Measurements from ENCODE around the gene SNX7. TPM values are rescaled to one million over a fixed set of nuclear protein-coding genes. Genes with fewer than 3 reads are reported as not detected.

The SNX7 gene
- total RNA-seq, 4 donors from 2014 or later = 4.1 to 37.3 (median 23.4) TPM

- Histone ChIP-seq H3K9me3 (no peaks in the 10 kb centered on the region), H3K27me3 (no peaks in the 10 kb centered on the region), H3K36me3 (no peaks in the 10 kb centered on the region), H3K27ac (no peak overlapping the region), H3K4me1 (peaks cover 0 to 3% (median 0%) of the 10 kb centered on the region in 4 donors), H3K4me3 (no peak overlapping the region)
- in situ Hi-C loops (cut with MboI; ENCODE audit: low pct_ligation_motif_present in 1 of 4, low pct_unique_long_range_greater_than_20kb in 1 of 4, low sequenced_read_pairs in 3 of 4) = no loop called here
- intact Hi-C loops (cut with DNase I; ENCODE audit: low total_unique reads) = no loop called here
- no peak for DNase-seq
- WGBS, 2 donors (ENCODE audit: low coverage in 1 of 2) = 78 to 86% methylated on average over 5 of the region's 5 CpGs
- no peak for TF ChIP-seq POLR2A (IDR thresholded peaks at IDR 0.05)
- no peak for TF ChIP-seq EP300 (IDR thresholded peaks at IDR 0.05; ENCODE audit: low read depth)
- TF ChIP-seq, protein P1, sequence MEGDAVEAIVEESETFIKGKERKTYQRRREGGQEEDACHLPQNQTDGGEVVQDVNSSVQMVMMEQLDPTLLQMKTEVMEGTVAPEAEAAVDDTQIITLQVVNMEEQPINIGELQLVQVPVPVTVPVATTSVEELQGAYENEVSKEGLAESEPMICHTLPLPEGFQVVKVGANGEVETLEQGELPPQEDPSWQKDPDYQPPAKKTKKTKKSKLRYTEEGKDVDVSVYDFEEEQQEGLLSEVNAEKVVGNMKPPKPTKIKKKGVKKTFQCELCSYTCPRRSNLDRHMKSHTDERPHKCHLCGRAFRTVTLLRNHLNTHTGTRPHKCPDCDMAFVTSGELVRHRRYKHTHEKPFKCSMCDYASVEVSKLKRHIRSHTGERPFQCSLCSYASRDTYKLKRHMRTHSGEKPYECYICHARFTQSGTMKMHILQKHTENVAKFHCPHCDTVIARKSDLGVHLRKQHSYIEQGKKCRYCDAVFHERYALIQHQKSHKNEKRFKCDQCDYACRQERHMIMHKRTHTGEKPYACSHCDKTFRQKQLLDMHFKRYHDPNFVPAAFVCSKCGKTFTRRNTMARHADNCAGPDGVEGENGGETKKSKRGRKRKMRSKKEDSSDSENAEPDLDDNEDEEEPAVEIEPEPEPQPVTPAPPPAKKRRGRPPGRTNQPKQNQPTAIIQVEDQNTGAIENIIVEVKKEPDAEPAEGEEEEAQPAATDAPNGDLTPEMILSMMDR (IDR thresholded peaks at IDR 0.05) = no peak
- TF ChIP-seq POLR2AphosphoS5 (IDR thresholded peaks at IDR 0.05) = no peak
Observed at GRCh38 chr1:98675282-98675681, 13.8 kb downstream of the SNX7 start.

GRCh38 chr1:98677288-98677687, 15.8 kb downstream of the SNX7 start:
- intact Hi-C loops (cut with DNase I; ENCODE audit: low total_unique reads) = no loop called here
- DNase-seq = no peak
- no peaks in the 10 kb centered on the region for H3K9me3 ChIP-seq
- no peaks in the 10 kb centered on the region for H3K36me3 ChIP-seq
- H3K27ac ChIP-seq = no peak overlapping the region
- in situ Hi-C loops (cut with MboI; ENCODE audit: low pct_ligation_motif_present in 1 of 4, low pct_unique_long_range_greater_than_20kb in 1 of 4, low sequenced_read_pairs in 3 of 4) = no loop called here
- 64 to 70% methylated on average over 4 of the region's 4 CpGs for WGBS, 2 donors (ENCODE audit: low coverage in 1 of 2)
- no peak overlapping the region for H3K4me3 ChIP-seq
- H3K27me3 ChIP-seq = no peaks in the 10 kb centered on the region
- H3K4me1 ChIP-seq = peaks cover 0 to under 1% (median 0%) of the 10 kb centered on the region in 4 donors
- TF ChIP-seq, protein P1 (IDR thresholded peaks at IDR 0.05) = no peak
- TF ChIP-seq EP300 (IDR thresholded peaks at IDR 0.05; ENCODE audit: low read depth) (no peak), POLR2AphosphoS5 (IDR thresholded peaks at IDR 0.05) (no peak), POLR2A (IDR thresholded peaks at IDR 0.05) (no peak)

DNA sequence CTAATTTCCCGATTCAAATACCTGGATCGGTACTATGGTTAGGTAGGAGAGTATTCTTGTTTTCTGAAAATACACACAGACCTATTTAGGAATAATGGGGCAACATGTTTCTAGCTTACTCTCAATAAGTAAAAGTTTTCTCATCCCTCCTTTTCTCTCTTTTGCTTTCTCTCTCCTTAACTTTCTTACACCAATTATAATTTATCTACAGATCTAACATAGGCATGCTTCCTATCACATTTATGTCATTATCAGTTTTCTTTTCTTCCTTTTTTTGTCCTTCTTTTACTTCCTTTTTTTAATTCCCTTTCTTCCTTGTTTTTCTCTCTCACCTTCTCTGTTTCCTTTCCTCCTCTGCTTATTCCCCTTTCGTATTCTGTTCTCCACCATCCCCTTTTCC, 20.3 kb downstream of the SNX7 start:
- WGBS, 2 donors (ENCODE audit: low coverage in 1 of 2) = 89 to 100% methylated on average over 2 to 3 of the region's 3 CpGs
- Histone ChIP-seq H3K9me3 (no peaks in the 10 kb centered on the region), H3K4me1 (no peaks in the 10 kb centered on the region), H3K4me3 (no peak overlapping the region), H3K27me3 (no peaks in the 10 kb centered on the region), H3K36me3 (peaks cover 0 to 5% (median 0%) of the 10 kb centered on the region in 4 donors), H3K27ac (no peak overlapping the region)
- in situ Hi-C loops (cut with MboI; ENCODE audit: low pct_ligation_motif_present in 1 of 4, low pct_unique_long_range_greater_than_20kb in 1 of 4, low sequenced_read_pairs in 3 of 4) = no loop called here
- intact Hi-C loops (cut with DNase I; ENCODE audit: low total_unique reads) = no loop called here
- TF ChIP-seq EP300 (IDR thresholded peaks at IDR 0.05; ENCODE audit: low read depth) (no peak), POLR2A (IDR thresholded peaks at IDR 0.05) (no peak), POLR2AphosphoS5 (IDR thresholded peaks at IDR 0.05) (no peak)
- TF ChIP-seq, protein P1 (IDR thresholded peaks at IDR 0.05) = no peak
- DNase-seq = no peak

DNA sequence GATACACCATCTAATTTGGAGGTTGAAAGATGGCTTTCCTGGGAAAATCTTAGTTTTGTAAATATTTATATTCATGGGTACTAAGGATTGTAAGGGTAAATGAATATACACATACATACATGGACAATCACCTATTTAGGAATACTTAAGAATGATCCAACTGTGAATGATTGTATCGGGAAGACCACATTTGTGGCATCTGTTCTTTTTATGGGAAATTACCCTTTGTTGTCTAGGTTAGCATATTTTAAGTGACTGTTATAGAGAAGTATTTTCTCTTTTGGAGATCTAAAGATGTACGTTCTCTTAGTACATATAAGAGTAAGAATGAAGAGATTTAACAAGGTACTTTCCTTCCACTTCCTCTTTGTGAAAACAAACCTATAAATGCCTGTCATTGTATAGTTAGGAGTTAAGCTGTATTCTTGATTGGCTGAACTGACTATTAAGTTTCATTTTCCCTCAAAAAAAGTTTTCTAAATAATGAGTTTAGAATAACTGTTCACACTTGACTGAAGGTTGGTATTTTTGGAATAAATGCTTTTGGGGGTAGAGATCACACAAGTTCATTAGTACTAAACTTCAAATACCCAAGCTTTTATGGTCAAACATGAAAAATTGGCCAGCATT, 26.7 kb downstream of the SNX7 start:
- intact Hi-C loops (cut with DNase I; ENCODE audit: low total_unique reads) (no loop called here), in situ Hi-C loops (cut with MboI; ENCODE audit: low pct_ligation_motif_present in 1 of 4, low pct_unique_long_range_greater_than_20kb in 1 of 4, low sequenced_read_pairs in 3 of 4) (no loop called here)
- 60 to 80% methylated on average over 1 to 2 of the region's 2 CpGs for WGBS, 2 donors (ENCODE audit: low coverage in 1 of 2)
- Histone ChIP-seq H3K27ac (no peak overlapping the region), H3K27me3 (no peaks in the 10 kb centered on the region), H3K9me3 (no peaks in the 10 kb centered on the region), H3K4me3 (no peak overlapping the region), H3K4me1 (no peaks in the 10 kb centered on the region), H3K36me3 (peaks cover 0 to 5% (median 0%) of the 10 kb centered on the region in 4 donors)
- no peak for TF ChIP-seq POLR2AphosphoS5 (IDR thresholded peaks at IDR 0.05)
- TF ChIP-seq, protein P1 (IDR thresholded peaks at IDR 0.05) = no peak
- no peak for DNase-seq
